HL-60 (cell line): ENCODE results near the gene RAB42.

Source experiments
- TF ChIP-seq, protein P1 (sequence below): IDR thresholded peaks from one replicate; pipeline ENCODE4 v1.5.1; 2011; ENCODE audit warnings: low read length, control low read depth, inconsistent platforms; ENCODE audit not compliant: insufficient read depth
- TF ChIP-seq, protein P2 (sequence below): IDR thresholded peaks from 2 replicates; pipeline ENCODE4 v1.6.1; 2012; ENCODE audit warnings: low read depth; ENCODE audit not compliant: insufficient replicate concordance

DNA sequence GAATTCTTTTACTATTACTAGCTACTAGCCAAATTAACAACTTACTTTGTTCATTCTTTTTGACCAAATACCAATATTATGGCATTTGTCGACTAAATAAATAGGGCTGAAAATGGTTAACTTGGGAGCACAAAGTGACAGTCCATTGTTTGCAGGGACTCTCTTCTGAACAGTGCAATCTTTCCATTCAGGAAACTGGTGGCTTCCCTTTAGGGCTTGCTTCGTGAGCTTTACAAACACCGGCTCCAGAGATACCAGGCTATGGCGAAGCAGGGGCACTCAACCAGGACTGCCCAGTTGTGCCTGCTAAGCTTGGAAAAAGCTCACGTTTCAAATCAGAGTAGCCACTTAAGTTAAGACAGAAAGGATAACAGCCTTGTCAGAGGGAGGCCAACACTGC, 12.3 kb downstream of the RAB42 start:
- TF ChIP-seq, protein P1, sequence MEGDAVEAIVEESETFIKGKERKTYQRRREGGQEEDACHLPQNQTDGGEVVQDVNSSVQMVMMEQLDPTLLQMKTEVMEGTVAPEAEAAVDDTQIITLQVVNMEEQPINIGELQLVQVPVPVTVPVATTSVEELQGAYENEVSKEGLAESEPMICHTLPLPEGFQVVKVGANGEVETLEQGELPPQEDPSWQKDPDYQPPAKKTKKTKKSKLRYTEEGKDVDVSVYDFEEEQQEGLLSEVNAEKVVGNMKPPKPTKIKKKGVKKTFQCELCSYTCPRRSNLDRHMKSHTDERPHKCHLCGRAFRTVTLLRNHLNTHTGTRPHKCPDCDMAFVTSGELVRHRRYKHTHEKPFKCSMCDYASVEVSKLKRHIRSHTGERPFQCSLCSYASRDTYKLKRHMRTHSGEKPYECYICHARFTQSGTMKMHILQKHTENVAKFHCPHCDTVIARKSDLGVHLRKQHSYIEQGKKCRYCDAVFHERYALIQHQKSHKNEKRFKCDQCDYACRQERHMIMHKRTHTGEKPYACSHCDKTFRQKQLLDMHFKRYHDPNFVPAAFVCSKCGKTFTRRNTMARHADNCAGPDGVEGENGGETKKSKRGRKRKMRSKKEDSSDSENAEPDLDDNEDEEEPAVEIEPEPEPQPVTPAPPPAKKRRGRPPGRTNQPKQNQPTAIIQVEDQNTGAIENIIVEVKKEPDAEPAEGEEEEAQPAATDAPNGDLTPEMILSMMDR: no peak
- TF ChIP-seq, protein P2, sequence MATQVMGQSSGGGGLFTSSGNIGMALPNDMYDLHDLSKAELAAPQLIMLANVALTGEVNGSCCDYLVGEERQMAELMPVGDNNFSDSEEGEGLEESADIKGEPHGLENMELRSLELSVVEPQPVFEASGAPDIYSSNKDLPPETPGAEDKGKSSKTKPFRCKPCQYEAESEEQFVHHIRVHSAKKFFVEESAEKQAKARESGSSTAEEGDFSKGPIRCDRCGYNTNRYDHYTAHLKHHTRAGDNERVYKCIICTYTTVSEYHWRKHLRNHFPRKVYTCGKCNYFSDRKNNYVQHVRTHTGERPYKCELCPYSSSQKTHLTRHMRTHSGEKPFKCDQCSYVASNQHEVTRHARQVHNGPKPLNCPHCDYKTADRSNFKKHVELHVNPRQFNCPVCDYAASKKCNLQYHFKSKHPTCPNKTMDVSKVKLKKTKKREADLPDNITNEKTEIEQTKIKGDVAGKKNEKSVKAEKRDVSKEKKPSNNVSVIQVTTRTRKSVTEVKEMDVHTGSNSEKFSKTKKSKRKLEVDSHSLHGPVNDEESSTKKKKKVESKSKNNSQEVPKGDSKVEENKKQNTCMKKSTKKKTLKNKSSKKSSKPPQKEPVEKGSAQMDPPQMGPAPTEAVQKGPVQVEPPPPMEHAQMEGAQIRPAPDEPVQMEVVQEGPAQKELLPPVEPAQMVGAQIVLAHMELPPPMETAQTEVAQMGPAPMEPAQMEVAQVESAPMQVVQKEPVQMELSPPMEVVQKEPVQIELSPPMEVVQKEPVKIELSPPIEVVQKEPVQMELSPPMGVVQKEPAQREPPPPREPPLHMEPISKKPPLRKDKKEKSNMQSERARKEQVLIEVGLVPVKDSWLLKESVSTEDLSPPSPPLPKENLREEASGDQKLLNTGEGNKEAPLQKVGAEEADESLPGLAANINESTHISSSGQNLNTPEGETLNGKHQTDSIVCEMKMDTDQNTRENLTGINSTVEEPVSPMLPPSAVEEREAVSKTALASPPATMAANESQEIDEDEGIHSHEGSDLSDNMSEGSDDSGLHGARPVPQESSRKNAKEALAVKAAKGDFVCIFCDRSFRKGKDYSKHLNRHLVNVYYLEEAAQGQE: no peak
